ENCODE measurements around the gene ADAMTSL2.
A peak's percentile ranks its signal among the peaks of the same experiment; 100 is the strongest.

The ADAMTSL2 gene

DNA sequence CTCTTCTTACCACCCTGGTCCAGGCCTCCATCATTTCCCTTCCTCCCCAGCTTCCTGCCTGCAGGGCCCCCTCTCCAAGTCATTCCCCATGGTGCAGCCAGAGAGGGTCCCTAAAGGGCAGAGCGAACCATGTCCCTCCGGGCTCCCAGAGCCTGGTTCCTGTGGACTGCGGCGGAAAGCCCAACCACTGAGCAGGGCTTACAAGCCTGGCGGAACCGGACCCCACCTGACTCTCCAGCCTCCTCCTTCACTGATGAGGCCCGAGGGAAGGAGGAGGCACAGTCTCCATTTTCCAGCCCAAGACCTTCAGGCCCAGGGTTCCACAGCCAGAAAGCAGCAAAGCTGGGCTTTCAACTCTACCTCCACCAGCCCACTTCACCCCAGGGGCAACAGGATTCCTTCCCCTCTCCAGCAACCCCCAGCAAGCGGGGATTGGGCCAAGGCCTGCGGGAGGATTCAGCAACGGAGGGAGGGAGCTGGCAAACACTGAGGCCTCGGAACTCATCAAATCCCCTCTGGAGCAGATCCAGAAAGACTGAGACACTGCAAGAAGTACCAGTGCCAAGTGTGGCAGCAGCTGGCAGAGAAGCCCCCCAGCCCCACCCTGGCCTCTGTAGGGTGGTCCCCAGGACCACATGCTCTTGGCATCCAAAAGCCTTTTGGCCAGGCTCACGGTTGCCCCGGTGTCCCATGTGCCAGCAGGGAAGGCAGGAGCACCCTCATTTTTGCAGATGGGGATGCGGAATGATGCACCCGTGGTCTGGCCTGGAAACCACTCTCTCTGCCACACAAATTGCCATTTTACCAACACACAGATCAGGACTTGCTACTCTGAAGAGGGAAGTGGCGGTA is 71.6 kb downstream of the ADAMTSL2 start:
- H3K27me3 Mint-ChIP-seq (ENCODE audit: low read depth), result peaks cover 68% of the 10 kb centered on the region
- H3K27ac Mint-ChIP-seq, result no peak overlapping the region
- no peak overlapping the region for H3K4me3 Mint-ChIP-seq
- TF ChIP-seq CTCF (IDR thresholded peaks at IDR 0.05; ENCODE audit: unreplicated experiment in 3 of 3), result no peak
- H3K9me3 Mint-ChIP-seq, result no peaks in the 10 kb centered on the region
- no peaks in the 10 kb centered on the region for H3K36me3 Mint-ChIP-seq (ENCODE audit: low read depth)
- H3K4me1 Mint-ChIP-seq, result no peaks in the 10 kb centered on the region

- no peak for TF ChIP-seq CTCF (IDR thresholded peaks at IDR 0.05; ENCODE audit: unreplicated experiment in 3 of 3)
- Mint-ChIP-seq H3K4me3 (no peak overlapping the region), H3K4me1 (no peaks in the 10 kb centered on the region), H3K27me3 (ENCODE audit: low read depth) (peaks cover 74% of the 10 kb centered on the region), H3K9me3 (no peaks in the 10 kb centered on the region), H3K36me3 (ENCODE audit: low read depth) (no peaks in the 10 kb centered on the region), H3K27ac (no peak overlapping the region)
Measured at GRCh38 chr9:133606708-133607025, 72.2 kb downstream of the ADAMTSL2 start.

DNA sequence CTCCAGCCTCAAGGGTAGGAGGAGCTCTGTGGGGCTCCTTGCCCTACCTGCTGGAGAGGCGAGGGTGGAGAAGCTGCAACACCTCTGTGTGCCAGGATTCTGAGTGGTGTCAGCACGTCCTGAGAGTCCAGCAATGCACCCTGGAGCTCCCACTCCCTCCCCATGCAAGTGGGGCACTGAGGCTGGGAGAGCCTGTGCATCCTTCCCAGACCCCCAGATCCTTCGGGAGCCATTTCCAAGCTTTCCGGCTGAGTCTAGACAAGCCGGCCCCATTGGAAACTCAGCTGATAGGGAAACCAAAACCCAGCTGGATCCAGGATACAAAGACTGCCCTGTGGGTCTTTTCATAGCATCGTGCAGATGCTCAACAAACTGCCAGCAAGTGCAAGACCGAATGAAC is 72.9 kb downstream of the ADAMTSL2 start:
- H3K27ac Mint-ChIP-seq, result no peak overlapping the region

GRCh38 chr9:133607976-133608375 is 73.5 kb downstream of the ADAMTSL2 start:
- no peaks in the 10 kb centered on the region for H3K36me3 Mint-ChIP-seq (ENCODE audit: low read depth)
- TF ChIP-seq CTCF (IDR thresholded peaks at IDR 0.05; ENCODE audit: unreplicated experiment in 3 of 3), result no peak
- no peak overlapping the region for H3K4me3 Mint-ChIP-seq
- no peak overlapping the region for H3K27ac Mint-ChIP-seq
- H3K4me1 Mint-ChIP-seq, result no peaks in the 10 kb centered on the region
- H3K9me3 Mint-ChIP-seq, result no peaks in the 10 kb centered on the region
- peaks cover 83% of the 10 kb centered on the region for H3K27me3 Mint-ChIP-seq (ENCODE audit: low read depth)

More for the DNA sequence above, 72.9 kb downstream of the ADAMTSL2 start:
- no peaks in the 10 kb centered on the region for H3K36me3 Mint-ChIP-seq (ENCODE audit: low read depth)
- H3K4me1 Mint-ChIP-seq, result no peaks in the 10 kb centered on the region
- H3K27me3 Mint-ChIP-seq (ENCODE audit: low read depth), result peaks cover 77% of the 10 kb centered on the region
- no peak overlapping the region for H3K4me3 Mint-ChIP-seq
- no peak for TF ChIP-seq CTCF (IDR thresholded peaks at IDR 0.05; ENCODE audit: unreplicated experiment in 3 of 3)
- no peaks in the 10 kb centered on the region for H3K9me3 Mint-ChIP-seq

- H3K4me3 Mint-ChIP-seq, result peak overlapping the region in 1 of 3 experiments; percentile 17
- no peaks in the 10 kb centered on the region for H3K36me3 Mint-ChIP-seq (ENCODE audit: low read depth)
- H3K9me3 Mint-ChIP-seq, result no peaks in the 10 kb centered on the region
- H3K27ac Mint-ChIP-seq, result no peak overlapping the region
- H3K4me1 Mint-ChIP-seq, result no peaks in the 10 kb centered on the region
- peaks cover 83% of the 10 kb centered on the region for H3K27me3 Mint-ChIP-seq (ENCODE audit: low read depth)
- TF ChIP-seq CTCF (IDR thresholded peaks at IDR 0.05; ENCODE audit: unreplicated experiment in 3 of 3), result no peak
Measured at GRCh38 chr9:133608382-133608781, 73.9 kb downstream of the ADAMTSL2 start.

DNA sequence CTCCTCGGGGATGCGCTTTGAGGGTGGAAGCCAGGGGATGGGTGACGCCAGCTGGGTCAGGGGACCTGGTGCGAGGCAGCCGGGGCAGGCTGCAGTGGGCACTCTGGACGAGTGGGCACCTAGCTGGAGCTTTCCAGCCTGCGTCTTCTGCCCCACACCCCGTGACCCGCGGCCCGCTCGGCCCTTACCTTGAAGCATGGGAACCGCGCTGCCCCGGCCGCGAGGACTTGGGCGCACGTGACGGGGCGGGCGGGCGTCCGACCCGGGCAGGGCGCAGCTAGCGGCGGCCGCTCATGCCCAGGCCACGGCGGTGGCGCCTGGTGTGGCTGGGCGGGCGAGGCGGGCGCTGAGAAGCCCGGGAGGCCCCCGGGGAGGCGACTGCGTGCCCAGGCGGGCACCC is 74.4 kb downstream of the ADAMTSL2 start:
- Mint-ChIP-seq H3K27me3 (ENCODE audit: low read depth) (peaks cover 87% of the 10 kb centered on the region), H3K4me1 (no peaks in the 10 kb centered on the region), H3K36me3 (ENCODE audit: low read depth) (no peaks in the 10 kb centered on the region), H3K4me3 (no peak overlapping the region), H3K27ac (no peak overlapping the region), H3K9me3 (no peaks in the 10 kb centered on the region)
- no peak for TF ChIP-seq CTCF (IDR thresholded peaks at IDR 0.05; ENCODE audit: unreplicated experiment in 3 of 3)
